GM12801 (cell line): Measurements from ENCODE around the gene SERPINB6.

Experiments
- TF ChIP-seq, protein P1 (sequence below): IDR thresholded peaks from one replicate; pipeline ENCODE4 v1.5.1; 2011; ENCODE audit warnings: control low read depth; ENCODE audit not compliant: insufficient read length; ENCODE audit errors: extremely low read depth

The SERPINB6 gene

GRCh38 chr6:2917801-2918445, 53.4 kb downstream of the SERPINB6 start:
- TF ChIP-seq, protein P1, sequence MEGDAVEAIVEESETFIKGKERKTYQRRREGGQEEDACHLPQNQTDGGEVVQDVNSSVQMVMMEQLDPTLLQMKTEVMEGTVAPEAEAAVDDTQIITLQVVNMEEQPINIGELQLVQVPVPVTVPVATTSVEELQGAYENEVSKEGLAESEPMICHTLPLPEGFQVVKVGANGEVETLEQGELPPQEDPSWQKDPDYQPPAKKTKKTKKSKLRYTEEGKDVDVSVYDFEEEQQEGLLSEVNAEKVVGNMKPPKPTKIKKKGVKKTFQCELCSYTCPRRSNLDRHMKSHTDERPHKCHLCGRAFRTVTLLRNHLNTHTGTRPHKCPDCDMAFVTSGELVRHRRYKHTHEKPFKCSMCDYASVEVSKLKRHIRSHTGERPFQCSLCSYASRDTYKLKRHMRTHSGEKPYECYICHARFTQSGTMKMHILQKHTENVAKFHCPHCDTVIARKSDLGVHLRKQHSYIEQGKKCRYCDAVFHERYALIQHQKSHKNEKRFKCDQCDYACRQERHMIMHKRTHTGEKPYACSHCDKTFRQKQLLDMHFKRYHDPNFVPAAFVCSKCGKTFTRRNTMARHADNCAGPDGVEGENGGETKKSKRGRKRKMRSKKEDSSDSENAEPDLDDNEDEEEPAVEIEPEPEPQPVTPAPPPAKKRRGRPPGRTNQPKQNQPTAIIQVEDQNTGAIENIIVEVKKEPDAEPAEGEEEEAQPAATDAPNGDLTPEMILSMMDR, result no peak

GRCh38 chr6:2917065-2917464, 54.3 kb downstream of the SERPINB6 start:
- TF ChIP-seq, protein P1, result no peak

- TF ChIP-seq, protein P1, result no peak
These were observed 55.0 kb downstream of the SERPINB6 start for GRCh38 chr6:2916158-2916925.

DNA sequence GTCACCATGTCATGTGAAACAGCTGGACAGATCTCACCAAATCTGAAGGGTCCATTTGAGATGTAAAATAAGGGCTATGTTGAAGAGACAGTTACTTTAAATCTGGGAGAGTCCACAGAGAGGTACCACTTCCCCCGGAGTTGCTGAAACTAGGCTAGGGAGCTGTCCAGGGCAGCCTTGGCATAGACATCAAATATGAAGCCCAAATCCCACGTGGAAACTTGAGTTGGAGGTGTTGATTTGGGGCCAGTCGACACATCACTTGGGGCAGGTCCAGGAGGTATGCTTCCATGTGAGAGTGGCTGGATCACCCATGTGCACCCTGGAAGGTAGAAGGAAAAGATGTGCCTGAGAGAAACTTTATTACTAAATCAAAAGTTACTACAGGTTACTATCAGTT, 56.2 kb downstream of the SERPINB6 start:
- TF ChIP-seq, protein P1, result no peak

DNA sequence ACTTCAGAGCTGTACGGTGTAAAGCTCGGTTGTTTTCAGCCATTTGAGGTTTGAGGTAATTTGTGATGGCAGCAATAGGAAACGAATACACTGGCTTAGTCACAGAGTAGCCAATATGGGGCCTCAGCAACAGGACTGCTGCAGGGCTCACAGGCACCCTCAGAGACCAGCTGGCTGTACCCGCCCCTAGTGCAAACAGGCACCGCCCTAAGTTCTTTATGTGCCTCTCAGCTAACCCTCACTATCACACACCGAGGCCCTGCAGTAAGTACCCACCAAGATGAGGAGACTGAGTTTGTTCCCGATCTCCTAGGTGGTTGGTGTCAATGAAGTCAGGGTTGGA, 57.1 kb downstream of the SERPINB6 start:
- TF ChIP-seq, protein P1, result no peak

DNA sequence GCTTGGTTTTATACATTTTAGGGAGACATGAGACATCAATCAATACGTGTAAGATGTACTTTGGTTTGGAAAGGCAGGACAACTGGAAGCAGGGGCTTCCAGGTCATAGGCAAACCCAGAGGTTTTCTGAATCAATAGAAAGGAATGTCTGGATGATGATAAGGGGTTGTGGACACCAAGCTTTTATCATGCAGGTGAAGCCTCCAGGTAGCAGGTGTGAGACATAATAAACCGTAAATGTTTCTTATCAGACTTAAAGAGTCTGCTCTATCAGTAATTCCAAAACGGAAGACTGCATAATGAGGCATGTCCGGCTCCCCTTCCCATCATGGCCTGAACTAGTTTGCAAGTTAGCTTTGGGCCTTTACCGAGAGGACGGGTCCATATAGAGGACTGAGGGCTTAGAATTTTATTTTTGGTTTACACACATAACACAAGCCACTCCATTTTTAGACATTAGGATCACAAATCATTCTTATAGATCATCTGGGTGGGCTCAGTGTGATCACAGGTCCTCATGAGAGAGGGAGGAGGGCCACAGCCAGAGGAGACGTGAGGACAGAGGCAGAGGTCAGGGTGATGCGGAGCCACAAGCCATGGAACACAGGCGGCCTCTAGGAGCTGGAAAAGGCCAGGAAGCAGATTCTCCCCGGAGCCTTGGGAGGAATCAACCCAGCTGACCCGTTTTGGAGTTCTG, 57.6 kb downstream of the SERPINB6 start:
- TF ChIP-seq, protein P1, result no peak

DNA sequence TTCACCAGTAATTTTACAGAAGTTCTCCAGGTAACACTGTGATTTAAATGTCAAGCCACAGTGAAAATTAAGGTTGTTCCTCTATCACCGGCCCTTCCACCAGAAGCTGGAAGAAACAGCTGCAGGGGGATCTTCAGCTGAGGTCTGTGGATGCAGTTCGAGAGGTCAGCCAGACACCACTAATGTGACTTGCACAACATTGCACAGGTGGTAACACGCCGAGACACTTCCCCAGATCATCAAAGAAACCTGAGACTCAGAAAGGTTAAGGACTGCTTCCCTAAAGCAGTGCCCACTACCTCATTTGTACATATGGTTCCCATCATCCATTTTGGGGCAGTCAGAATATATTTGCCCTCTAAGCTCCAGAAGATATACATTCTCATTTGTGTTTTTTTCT, 60.2 kb downstream of the SERPINB6 start:
- TF ChIP-seq, protein P1, result no peak
